ENCODE data around the gene CLCN6.
"Not testable (repeated sequence)": the region's sequence is repeated elsewhere in the genome, so short reads cannot be mapped to it uniquely, and the experiment has no call there.

CLCN6 gene

DNA sequence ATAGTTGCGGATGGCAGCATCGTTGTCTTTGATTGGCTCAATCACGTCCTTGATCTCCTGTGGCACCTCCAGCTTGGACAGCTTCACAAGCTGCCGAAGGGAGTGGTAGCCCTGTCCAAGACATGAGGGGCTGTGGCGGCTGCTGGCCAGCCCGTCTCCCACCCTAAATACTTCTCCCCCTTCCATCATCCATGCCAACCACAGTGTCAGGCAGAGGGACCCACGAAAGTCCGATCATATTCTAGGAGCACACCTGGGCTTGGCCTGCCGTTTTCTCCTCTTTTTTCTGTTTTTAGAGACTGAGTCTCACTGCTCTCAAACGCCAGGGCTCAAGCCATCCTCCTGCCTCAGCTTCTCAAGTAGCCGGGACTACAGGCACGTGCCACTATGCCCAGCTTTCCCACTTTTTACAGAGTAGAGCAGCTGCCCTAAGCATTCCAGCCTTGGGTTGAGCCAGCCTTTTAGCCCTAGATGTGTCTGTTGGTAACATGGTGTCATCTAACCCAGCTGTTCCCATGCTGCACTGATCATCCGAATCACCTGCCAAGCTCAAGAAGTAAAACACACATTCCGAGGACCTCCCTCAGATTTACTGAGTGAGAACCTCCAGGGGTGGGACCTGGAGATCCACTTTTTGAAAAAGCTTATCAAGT, 10.6 kb upstream of the CLCN6 start:
- no peak for DNase-seq (ENCODE audit: low spot score)

DNA sequence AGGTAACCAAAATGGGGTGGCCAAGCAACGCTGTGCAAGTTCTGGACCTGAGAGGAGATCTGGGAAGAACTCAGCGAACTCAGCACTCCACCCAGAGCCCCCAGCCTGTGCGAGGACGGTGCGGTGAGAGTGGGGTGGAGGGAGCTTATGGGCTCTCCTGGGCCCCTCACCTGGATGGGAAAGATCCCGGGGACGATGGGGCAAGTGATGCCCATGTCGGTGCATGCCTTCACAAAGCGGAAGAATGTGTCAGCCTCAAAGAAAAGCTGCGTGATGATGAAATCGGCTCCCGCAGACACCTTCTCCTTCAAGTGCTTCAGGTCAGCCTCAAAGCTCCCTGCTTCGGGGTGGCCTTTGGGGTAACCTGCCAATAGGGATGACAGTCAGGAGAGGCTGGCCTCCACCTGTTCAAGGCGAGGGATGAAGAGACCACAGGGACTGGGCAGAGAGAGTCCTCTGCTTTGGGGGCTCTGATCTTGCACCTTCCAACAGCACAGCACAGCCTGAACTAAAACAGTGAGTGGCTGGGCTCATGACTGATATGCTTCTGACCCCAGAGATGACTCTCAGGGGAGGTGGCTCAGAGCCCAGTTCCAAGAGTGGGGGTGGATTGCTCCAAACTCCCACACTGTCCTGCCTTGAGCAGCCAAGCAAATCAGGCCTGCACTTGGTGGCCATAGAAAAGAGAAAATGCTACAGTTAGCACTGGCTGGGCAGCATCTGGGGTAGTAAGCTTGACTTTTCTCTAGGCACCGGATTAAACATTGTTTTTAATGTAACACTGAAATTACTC, 9.8 kb upstream of the CLCN6 start:
- DNase-seq (ENCODE audit: low spot score) = no peak

DNA sequence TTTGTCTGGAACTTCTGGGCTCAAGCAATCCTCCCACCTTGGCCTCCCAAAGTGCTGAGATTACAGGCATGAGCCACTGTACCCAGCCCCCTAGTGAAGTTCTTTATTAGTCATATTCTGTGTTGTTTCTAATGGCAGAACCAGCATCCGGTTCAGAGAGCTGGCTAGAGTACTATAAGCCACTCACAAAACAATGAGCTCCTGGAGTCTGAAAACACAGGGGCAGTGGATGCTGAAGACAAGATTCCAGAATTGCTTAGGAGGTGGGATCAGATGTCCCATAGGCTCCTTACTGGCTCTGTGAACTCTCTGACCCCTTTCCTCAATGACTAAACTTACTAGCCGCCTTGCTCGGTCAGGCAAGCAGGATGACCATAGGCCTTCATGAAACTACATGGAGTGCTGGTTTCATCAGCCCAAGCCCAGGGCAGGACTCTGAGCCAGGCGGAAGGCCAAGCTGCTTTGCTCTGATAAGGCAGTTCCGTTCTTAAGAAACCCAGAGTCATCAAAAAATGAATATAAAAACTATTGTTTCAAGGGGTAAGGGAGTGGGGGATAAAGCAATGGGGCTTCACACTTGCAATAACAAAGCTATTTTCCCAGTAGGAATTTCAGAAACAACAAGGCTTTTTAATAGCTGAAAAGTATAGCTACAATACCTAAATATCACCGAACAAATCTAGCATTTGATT, 8.3 kb upstream of the CLCN6 start:
- DNase-seq (ENCODE audit: low spot score) = no peak

DNA sequence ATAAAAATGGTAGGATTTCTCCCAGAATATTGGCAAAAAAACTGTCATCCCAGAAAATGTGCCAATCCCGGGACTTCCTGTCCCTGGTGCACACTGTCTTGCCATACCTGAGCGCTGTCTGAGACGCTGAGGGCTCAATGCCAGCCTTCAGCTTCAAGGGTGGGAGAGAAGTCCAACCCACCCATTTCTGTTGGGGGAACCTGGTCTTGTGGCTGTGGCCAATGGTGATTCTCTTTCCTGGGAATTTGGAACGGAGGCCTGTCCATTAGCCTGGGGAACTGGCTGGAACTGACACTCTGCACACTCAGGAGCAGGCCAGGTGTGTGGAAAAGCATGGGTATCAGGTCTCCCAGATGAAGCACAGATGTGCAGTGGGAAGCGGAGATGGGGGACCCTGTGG, 6.9 kb upstream of the CLCN6 start:
- no peak for DNase-seq (ENCODE audit: low spot score)

DNA sequence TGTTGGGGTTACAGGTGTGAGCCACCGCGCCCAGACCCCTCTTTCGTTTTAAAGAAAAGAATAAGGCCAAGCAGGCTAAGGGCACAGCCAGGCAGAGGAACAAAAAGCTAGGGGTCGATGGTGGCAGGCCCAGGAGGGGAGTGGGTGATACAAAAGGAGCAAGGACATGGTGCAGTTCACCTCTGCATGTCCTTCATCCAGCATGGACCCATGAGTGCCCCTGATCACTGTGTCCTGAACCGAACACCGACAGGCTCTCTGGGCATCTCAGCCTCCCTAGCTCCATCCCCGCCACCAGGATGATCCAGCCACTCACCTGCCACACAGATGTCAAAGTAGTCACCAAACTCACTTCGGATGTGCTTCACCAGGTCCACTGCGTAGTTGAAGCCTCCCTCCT, 6.1 kb upstream of the CLCN6 start:
- no peak for DNase-seq (ENCODE audit: low spot score)

DNA sequence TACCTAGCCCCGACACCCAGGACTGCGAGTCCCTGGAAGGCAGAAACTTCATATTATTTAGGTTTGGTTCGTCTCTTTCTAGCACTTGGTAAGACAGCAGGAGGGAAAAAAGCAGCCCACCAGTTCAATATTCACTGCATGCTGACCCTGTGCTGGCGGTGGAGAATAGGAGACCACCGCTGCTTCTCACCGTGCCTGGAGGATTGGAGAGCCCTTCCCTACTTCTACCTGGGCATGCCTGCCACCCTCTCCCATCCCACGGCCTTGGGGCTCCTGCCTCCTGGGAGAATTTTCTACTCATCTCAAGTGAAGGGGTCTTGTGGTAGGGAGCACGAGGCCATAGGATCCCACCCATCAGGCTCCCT, 5.6 kb upstream of the CLCN6 start:
- DNase-seq (ENCODE audit: low spot score) = no peak

DNA sequence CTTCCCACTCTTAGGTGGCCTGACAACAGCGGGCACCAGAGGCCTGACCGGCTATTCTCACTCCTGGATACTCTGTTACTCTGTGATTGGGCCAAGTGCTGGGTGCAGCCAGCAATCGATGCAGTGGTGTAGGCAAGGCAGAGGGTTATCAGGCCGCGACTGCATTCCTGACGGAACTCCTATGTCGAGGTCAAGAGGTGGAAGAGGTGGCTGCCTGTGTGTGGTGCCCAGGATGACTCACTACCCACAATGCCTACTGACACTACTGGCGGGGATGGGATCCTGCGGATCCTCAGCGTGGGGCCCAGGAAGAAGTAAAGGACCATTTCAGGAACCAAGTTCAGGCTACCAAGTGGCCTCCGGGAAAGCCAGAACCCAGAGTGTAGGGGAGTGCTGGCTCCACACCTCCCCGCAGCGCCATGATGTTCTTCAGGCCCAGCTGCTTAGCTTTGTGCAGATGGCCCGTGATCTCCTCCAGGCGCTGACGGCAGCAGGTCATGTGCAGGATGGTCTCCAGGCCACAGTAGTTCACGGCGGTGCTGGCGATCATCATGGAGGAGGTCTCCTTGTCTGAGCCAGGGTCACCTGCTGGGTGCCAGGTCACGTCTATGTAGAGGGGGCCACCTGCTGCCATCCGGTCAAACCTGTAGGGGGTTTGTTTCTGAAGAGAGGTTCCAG, 5.1 kb upstream of the CLCN6 start:
- no peak for DNase-seq (ENCODE audit: low spot score)

DNA sequence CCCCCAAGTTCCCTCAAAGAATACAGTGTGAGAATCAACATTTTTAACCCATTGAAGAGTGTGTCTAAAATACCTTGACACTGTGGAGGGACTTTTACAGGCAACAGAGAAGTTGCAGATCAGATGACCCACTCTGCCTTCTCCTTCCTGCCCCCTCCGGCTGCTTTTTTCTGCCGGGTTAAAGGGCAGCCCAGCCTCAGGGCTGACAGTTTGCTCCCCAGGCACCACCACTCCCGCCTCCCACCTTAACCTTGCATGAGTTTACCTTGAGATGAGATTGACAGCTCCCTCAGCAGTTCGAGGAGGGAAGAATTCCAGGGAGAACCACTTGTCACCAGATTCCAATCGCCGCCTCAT, 3.4 kb upstream of the CLCN6 start:
- DNase-seq (ENCODE audit: low spot score) = no peak

DNA sequence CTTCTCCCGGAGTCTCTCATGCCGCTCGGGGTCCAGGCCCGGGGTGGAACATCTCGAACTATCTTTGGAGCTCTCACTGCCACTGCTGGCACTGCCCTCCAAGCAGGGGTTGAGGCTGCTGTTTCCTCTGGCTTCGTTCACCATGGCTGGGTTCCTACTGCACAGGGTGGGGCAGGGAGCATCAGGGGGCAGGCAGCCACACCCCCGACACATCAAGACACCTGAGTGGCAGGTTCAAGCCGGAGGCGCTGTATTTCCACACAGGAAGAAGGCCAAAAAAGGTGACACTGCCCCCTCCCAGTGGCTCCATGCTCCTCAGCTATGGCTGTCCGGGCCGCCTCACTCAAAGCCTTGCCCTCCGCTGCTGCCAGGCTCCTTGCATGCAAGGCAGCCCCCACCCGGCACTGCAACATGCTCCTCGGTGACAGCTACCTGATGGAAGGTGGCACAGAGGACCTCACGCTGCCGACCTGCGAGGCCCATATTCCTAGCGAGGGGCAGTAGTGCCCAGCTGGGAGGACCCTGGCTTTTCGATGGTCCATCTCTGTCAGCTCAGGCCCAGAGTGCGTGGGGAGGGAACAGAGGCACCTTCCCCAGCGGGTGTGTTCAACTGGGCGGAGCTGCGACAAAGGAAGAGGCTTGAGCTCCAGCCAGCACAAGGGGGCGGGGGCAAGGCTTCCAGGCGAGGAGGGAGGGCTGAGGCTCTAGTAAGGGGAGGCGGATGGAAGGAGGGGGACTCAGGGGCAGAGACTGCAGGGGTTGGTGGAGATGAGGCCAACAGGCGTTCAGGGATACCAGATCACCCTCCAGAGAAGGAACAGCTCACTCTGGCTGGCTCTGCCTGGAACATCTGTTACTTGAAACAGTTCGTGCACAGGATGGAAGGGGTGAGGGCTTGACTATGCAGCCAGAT, 2.8 kb upstream of the CLCN6 start:
- DNase-seq (ENCODE audit: low spot score) = peak; percentile 70

DNA sequence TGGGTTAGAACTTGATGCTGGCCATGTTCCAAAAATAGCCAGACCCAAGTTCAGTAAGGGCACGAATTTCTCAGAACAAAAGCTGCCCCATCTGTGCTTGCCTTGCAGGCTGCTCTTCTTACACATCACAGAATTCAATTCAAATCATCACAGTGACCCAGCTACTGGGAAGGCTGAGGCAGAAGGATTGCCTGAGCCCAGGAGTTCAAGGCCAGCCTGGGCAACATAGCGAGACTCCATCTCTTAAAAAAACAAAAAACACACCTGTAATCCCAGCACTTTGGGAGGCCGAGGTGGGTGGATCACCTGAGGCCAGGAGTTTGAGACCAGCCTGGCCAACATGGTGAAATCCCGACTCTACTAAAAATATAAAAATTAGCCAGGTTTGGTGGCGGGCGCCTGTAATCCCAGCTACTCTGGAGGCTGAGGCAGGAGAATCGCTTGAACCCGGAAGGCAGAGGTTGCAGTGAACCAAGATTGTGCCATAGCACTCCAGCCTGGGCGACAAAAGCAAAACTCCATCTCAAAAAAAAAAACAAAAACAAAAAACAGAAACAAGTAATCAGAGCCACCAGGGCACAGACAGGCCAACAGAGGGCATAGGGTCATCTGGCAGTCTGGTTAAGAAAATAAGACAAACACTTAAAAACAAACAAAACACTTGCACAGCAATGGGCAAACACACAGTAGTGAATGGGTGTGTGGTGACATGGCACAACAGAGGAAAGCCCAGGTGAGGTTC, 1.9 kb upstream of the CLCN6 start:
- not testable (repeated sequence) for DNase-seq (ENCODE audit: low spot score)

DNA sequence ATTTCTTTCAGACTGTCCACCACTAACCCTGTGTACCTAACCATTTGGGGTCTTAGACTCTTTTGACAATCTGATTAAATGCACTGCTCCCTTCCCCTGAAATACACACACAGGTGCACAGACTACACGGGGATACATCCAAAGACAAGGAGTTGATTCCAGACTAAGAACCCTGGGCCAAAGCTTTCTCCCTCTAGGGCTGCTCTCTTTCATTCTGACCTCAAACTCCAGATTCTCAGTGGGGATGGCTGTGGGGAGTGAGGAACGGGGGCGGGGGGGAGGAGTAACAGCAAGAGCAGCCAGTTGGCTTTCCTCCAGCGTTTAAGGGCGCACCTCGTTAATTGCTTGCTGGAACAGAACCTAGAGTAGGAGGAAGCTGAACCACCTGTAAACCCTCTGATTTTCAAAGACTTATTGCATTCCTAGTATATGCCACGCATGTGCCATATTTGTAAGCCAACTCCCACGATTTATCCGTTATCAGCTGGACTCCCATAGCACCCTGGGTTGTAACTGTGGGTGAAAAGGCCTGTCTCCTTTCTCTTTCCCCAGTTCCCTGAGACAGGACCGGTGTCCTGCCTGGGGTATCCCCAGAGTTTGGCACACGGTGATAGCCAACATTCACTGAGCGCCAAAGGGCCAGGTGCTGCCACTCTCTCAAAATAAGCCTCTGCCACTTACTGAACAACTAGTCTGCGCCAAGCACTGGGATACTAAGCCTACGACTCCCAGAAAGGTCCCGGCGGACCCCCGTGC, 1.1 kb upstream of the CLCN6 start:
- DNase-seq (ENCODE audit: low spot score) = peak; percentile 35

DNA sequence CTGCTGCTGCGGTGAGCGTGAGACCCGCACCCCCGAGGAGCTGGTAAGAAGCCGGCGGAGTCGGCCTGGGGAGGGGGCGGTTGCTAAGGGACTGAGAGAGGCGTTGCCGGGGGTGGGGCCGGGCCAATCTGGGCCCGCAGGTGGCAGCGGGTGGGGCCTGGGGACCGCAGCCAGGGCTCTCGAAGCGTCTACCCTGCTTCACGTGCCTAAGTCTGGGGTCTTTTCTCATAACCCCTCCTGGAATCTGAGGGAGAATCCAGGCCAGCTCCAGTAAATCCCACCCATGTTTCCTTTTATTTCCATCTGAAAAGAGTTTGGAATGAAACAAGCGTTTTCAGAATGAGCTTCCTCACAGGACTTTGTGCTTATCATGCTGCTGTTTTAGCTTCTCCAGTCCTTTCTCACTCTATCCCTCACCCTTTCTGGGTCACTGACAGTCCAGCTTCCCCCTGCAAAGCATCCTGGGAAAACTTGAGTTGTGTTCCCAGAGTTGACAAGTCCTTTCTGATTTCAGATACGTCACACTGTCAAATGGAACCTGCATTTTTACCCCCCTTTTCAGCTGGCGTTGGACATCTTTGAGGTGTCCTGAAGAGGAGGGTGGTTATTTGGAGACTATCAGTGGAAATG, 431 bp downstream of the CLCN6 start:
- peak; percentile 3 for DNase-seq (ENCODE audit: low spot score)

DNA sequence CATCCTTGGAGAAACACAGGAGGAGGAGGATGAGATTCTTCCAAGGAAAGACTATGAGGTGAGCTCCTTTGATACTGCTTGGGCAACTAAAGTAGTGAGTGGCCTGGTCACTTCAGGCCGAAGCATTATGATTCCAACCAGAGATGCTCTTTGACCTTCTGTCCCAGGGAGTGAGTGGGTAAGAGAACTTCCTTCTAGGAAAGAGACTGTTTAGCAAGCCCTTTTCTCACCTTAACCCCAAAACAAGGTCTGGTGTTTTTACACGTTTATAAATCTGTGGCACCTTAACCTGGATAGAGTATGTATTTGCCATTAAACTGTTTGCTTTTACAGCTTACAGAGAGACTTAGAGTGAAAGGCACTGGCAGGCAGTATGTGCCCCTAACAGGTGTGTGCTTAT, 1.1 kb downstream of the CLCN6 start:
- DNase-seq (ENCODE audit: low spot score) = no peak

DNA sequence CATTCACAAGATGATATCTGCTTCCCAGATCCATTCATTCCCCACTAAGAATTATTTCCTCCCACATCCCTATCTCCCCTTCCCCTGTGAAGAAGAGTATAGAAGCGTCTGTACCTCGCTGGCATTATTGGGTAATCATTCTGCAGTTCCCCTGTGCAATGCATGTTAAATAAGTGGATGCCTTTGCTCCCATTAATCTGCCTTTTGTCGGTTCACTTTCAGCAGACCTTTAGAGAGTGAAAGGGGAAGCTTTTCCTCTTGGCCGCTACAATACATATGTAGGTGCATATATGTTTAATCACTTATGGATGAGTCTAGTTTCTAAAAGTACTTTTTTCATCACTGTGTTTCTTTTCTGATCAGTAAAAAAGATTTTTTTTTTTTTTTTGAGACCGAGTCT, 7.0 kb downstream of the CLCN6 start:
- no peak for DNase-seq (ENCODE audit: low spot score)

DNA sequence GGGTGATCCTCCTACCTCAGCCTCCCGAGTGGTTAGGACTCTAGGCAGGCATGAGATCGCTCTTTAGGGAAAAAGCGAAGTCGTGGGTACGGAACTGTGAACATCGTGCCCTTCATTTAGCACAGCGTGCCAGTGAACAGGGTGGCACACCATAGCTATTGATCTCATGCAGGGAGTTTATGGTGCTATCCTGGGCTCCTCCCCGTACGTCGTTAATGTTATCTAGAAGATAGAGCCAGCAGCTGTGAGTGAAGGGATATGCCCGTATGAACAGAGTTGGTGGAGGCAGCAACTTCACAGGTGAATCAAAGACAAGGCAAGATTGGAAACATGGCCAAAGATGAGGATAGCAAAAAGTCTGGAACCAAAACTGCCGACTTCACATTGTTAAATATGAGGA, 11.2 kb downstream of the CLCN6 start:
- DNase-seq (ENCODE audit: low spot score) = no peak

DNA sequence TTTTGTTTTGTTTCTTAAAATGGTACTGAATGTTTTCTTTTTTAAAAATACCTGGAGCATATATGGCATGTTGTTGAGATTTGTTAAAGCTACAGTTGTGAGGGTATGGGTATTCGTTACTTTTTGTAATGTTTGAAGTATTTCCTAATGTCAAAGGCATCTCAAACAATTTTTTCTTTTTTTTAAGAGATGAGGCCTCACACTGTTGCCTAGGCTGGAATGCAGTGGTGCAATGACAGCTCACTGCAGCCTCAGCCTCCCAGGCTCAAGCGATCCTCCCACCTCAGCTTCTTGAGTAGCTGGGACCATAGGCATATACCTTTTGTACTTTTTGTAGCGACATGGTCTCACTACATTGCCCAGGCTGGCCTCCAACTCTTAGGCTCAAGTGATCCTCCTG, 16.1 kb downstream of the CLCN6 start:
- no peak for DNase-seq (ENCODE audit: low spot score)

DNA sequence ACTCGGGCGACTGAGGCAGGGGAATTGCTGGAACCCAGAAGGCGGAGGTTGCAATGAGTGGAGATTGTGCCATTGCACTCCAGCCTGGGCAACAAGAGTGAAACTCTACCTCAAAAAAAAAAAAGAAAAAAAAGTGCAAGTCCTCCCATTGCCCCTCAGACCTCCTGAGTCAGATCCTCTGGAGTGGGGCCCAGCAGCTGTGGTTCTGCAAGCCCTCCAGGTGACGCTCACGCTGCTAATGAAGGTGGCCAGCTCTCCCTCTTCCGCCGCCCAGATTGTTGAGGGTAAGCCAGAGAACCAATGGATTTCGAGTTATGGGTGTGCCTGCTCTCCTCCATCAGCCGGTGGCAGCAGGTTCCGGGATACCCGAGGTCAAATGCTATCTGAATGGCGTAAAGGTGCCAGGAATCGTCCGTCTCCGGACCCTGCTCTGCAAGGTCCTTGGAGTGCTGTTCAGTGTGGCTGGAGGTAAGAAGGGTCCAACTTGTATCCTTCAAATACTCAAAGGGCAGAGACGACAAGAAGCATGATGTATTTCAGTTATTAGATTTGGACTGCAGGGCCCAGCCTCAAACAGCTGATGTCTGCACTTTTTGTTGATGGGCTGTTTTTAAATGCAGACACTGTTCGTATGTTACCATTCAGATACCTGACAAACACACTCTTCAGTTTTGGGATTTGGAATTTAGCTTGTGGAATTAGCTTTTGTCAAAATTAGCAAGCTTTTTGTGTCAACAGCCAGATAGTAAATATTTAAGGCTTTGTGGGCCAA, 17.6 kb downstream of the CLCN6 start:
- DNase-seq (ENCODE audit: low spot score) = no peak

DNA sequence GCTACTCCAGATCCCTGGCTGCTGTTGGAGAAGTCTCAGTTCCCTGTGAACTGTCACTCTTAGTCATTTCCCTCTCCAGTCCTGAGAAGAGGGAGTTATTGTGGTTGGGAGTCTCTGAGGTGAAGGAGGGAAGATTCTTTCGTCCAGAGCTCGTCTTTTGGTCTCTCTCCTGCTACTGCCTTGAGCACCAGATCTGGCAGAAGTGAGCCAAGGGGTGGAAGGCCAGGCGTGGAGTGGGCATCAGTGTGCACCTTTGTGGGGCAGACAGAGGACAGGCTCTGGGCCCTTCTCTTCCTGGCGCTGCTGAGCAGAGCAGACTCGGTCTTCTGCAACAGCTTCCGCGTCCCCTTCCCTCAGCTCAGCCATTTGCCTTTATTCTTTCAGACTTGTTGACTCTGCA, 19.1 kb downstream of the CLCN6 start:
- DNase-seq (ENCODE audit: low spot score) = no peak

DNA sequence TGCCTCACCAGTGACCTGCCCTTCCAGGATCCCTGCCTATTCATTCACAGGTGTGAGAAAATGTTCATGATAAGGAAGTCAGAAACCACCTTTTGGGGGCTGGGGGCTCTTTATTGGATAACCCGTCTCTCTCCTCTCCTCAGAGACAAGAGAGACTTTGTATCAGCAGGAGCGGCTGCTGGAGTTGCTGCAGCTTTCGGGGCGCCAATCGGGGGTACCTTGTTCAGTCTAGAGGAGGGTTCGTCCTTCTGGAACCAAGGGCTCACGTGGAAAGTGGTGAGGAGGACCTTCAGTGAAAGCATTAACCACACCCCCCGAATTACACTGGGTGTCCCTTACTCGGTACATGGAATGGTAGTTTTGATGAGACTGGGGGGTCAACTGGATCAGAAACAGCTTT, 21.0 kb downstream of the CLCN6 start:
- DNase-seq (ENCODE audit: low spot score) = no peak
